Gastroesophageal sphincter (tissue), 3 donors: ENCODE measurements around the gene PCSK5.

Experiments
- CTCF ChIP-seq, 4 experiments: fragments of 200-600 bp in 2 of 4; fragments of 450-650 bp in 2 of 4; sonication (generic) in 1 of 4; IDR thresholded peaks; one replicate each; pipeline ENCODE4 v1.5.1; 2017 to 2019; ENCODE audit warnings: antibody characterized with exemption in 4 of 4, mild to moderate bottlenecking in 2 of 4, moderate library complexity in 2 of 4
- EP300 ChIP-seq: sonication (generic); formaldehyde crosslinking; IDR thresholded peaks from one replicate; pipeline ENCODE4 v1.6.1; 2017; ENCODE audit warnings: antibody characterized with exemption, mild to moderate bottlenecking
- POLR2A ChIP-seq, 2 donors: fragments of 450-650 bp; IDR thresholded peaks; one replicate each; pipeline ENCODE4 v1.6.1; 2017; ENCODE audit warnings: antibody characterized with exemption in 2 of 2, mild to moderate bottlenecking in 2 of 2, moderate library complexity in 1 of 2
- POLR2AphosphoS5 ChIP-seq: sonication (generic); formaldehyde crosslinking; IDR thresholded peaks from one replicate; pipeline ENCODE4 v1.6.1; 2017; ENCODE audit warnings: antibody characterized with exemption

GRCh38 chr9:76127637-76128036, 237.2 kb downstream of the PCSK5 start:
- TF ChIP-seq CTCF (IDR thresholded peaks at IDR 0.05): no peak
- no peak for TF ChIP-seq POLR2AphosphoS5
- TF ChIP-seq POLR2A (IDR thresholded peaks at IDR 0.05): no peak
- TF ChIP-seq EP300: no peak
